GM19452 (cell line): ENCODE measurements around the gene COL11A2.

Source experiments
- ATAC-seq: cut with Tn5 transposase; IDR thresholded peaks from one replicate; pipeline ENCODE4 v1.9.1; 2021; ENCODE audit not compliant: unreplicated experiment

The COL11A2 gene

DNA sequence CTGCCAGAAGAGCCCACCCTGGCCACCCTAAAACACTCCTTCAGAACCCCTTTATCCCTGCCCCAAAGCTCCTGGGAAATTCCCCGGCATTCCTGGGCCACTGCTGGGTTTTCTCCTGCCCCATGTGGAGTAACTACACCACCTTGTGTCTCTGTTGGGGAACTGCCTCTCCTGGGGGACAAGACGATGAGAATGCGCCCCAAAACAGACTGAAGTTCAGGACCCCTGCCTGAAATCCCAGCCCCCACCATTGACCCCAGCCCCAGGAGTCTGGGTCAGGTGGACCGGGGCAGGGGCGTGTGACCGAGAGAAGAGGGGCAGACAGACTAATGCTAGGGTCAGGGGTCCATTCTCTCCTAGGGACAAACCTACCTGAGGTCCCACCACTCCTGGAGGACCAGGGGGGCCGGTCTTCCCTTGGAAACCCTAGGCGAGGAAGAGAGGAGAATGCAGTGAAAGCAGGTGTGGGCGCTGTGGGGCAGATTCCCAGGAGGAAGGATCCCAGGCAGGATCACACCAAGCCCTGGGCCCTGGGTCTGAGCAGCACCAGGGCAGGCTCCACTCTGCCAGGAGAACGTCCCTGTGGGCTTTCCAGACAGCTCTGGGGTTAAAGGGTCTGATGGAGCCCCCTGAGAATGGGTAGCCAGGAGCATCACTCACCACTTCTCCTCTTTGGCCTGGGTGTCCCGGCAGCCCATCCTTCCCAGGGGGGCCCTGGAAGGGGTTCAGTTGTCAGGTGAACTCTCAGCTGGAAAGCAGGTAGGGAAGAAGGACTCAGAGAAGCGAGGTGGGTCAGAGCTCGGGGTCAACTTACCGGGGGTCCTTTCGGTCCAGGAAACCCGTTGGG is 19.4 kb downstream of the COL11A2 start:
- no peak for ATAC-seq

GRCh38 chr6:33171880-33172687 is 20.2 kb downstream of the COL11A2 start:
- no peak for ATAC-seq

GRCh38 chr6:33171016-33171879 is 21.0 kb downstream of the COL11A2 start:
- no peak for ATAC-seq

GRCh38 chr6:33170176-33171015 is 21.9 kb downstream of the COL11A2 start:
- ATAC-seq = no peak

GRCh38 chr6:33169291-33170175 is 22.7 kb downstream of the COL11A2 start:
- ATAC-seq = no peak

GRCh38 chr6:33168639-33169038 is 23.6 kb downstream of the COL11A2 start:
- no peak for ATAC-seq

GRCh38 chr6:33168284-33168601 is 24.0 kb downstream of the COL11A2 start:
- ATAC-seq = no peak

DNA sequence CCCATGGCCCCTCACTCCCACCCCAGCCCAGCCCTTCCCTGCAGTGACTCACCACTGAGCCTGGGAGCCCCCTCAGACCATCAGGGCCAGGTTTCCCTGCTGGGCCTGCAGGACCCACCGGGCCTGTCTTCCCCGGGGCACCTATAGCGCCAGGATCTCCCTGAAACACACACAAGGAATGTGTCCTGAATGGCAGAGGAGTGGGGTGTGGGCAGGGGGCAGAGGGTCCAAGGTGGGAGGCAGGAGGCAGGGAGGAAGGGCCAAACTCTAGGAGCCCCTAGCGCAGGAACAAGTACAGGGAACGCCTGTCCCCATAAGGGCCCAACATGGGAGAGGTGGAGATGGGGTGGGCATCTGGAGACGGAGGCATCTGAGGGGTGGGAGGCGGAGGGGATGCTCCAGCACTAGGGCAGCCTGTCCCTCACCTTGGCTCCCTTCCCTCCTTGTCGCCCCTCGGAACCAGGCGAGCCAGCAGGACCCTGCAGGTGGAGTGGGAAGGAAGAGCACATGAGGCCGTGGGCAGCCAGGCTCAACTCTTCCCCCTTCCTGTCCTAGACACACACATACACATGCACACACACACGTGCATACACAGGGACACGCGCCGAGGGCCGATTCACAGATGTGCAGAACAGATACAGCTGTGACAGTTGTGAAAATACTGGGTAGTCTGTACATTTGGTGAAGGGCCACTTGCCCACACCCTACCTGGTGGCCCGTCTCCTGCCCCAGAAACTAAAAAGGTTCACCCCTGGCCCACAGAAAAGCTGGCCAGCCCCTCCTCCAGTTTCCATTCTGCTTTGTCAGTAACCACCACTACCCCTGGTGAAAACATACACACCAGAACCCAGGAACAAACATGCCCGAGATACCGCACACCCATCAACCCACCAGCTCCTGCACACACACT is 24.6 kb downstream of the COL11A2 start:
- ATAC-seq = no peak

- no peak for ATAC-seq
Measured at GRCh38 chr6:33166811-33167210, 25.5 kb downstream of the COL11A2 start.

DNA sequence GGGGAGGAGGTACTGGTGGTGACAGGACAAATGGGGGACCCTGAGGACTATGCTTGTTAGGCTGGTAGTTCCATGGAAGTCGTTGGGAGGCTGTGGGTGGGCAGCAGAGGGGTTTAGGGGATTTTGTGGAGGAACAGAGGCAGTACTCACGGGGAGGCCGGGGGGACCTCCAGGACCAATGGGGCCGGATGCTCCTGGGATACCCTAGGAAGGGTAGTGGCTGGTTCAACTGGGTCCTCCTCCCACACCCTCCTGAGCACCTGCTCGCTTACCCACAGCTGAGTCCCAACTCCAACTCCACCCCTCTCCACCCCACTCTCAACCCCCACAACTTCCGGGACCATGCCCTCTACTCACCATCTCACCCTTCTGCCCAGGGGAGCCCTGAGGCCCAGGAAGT is 25.9 kb downstream of the COL11A2 start:
- no peak for ATAC-seq

- ATAC-seq = no peak
Measured at GRCh38 chr6:33165581-33166258, 26.5 kb downstream of the COL11A2 start.

- ATAC-seq = no peak
Measured at GRCh38 chr6:33164665-33165373, 27.4 kb downstream of the COL11A2 start.

- no peak for ATAC-seq
Measured at GRCh38 chr6:33164176-33164575, 28.1 kb downstream of the COL11A2 start.

DNA sequence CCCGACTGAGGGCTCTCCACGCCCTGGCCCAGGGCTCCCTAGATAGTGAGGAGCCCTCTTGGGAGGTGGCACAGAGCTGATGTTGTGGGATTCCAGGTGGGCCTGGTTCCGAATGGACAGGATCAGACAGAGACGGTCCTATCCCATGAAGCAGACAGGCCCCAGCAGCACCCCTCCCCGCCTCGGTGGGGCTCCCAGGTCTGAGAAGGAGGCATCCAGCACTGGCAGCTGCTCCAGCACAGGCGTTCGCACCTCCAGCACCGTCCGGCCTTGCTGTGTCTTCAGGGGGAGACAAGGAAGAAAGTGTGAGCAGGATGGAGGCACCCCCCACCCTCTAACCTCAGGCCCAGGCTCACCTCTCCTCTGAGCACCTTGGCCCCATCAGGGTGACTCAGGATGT is 28.7 kb downstream of the COL11A2 start:
- ATAC-seq = no peak

DNA sequence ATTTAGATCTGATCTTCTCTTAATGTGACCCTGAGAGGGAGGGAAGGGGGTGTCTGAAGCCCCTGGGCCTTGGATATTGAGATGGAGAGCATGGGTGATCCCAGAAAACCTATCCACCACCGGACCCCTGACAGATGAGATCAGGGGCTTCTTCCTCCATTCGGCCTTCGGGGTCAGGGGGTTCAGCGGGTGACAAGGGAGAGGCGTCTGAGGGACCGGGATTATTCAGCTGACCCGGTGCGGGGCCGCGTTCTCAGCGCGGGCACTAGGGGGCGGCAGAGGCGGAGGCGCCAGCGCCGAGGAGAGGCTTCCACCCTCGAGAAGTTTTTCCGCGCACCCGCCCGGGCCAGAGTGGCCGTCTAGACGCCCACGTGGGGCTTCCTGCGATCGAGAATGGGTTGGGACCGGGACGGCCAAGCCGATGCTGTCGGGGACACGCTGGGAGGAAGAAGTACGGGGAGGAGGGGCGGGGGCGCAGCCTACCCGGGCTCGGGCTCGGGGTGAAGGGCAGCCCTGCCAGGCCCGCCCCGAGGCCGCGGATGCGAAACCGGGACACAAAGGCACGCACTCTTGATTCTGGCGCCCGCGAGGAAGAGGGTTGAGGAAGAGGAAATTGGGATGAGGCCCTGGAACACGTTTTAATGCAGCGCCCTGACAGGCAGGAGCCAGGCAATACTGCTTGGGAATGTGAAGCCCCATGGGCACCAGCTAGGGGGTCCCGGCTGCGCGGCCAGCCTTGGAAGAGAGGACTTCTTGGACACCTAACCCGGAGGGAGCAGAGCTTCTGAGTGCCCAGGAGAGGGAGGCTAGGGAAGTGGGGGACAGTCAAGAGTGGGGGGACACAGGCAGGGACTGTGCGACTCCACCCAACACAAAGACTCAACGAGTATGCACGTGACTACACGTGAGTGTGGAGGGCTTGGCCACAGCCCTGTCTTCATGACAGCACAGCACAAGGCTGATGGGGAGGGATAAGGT is 30.6 kb downstream of the COL11A2 start:
- ATAC-seq = no peak

- ATAC-seq = no peak
Measured at GRCh38 chr6:33160728-33161344, 31.4 kb downstream of the COL11A2 start.
